ENCODE results near the gene DNAJC10. TPM values are rescaled to one million over a fixed set of nuclear protein-coding genes. Genes with fewer than 3 reads are reported as not detected.
"Not testable (repeated sequence)": the region's sequence is repeated elsewhere in the genome, so short reads cannot be mapped to it uniquely, and the experiment has no call there.

Gene DNAJC10
- total RNA-seq, 1 experiment from 2014 or later: 160 TPM

GRCh38 chr2:182745061-182745460, 29.0 kb downstream of the DNAJC10 start:
- Histone ChIP-seq H3K9me3 (ENCODE audit: insufficient read depth, low read depth) (no peaks in the 10 kb centered on the region), H3K4me3 (no peak overlapping the region), H2AFZ (no peak overlapping the region), H3K27me3 (ENCODE audit: insufficient read depth, low read depth) (no peaks in the 10 kb centered on the region), H4K20me1 (ENCODE audit: insufficient read depth) (peaks cover 3% of the 10 kb centered on the region; the same call in 1 of the 2 replicates), H3K4me2 (no peak overlapping the region), H3K4me1 (replicated peaks; ENCODE audit: insufficient read depth) (no peaks in the 10 kb centered on the region), H3K79me2 (ENCODE audit: low read depth) (no peaks in the 10 kb centered on the region), H3K9me2 (ENCODE audit: insufficient read depth) (no peaks in the 10 kb centered on the region), H3K36me3 (ENCODE audit: low read depth) (peaks cover 44% of the 10 kb centered on the region), H3K27ac (no peak overlapping the region), H3F3A (ENCODE audit: insufficient read depth, low read depth) (no peaks in the 10 kb centered on the region)
- no peak for DNase-seq
- ChIA-PET POLR2A (ENCODE audit: unreplicated experiment) (no interaction called here), CTCF (no interaction called here)
- TF ChIP-seq EZH2 (IDR thresholded peaks at IDR 0.05; ENCODE audit: low read depth): no peak
- TF ChIP-seq CTCF (conservative IDR thresholded peaks at IDR 0.05): no peak
- intact Hi-C loops (cut with micrococcal nuclease; ENCODE audit: unreplicated experiment): no loop called here
- BruUV-seq (replicated peaks): no TSS peak

- POLR2A ChIA-PET (ENCODE audit: unreplicated experiment): not testable (repeated sequence)
These were observed 29.8 kb downstream of the DNAJC10 start for GRCh38 chr2:182745894-182746293.

DNA sequence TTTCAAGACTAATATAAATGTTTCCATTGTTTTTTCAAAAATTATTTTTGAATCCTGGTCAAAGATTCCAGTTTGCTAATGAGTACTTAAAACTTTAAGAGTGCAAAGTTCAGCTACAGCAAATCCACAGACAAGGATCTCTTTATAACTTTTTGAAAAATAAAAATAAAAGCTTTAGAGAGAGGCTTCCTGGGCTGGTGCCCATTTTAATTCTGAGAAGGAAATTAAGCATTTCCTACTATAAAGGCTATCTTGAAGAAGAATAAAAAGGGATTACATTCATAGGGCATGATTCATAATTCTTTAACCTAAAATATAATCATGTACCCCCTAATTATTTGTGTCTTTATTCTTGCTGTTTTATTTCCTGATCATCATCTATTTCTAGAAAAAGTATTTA, 38.2 kb downstream of the DNAJC10 start:
- Histone ChIP-seq H3K4me1 (replicated peaks; ENCODE audit: insufficient read depth) (no peaks in the 10 kb centered on the region), H3K27me3 (ENCODE audit: insufficient read depth, low read depth) (no peaks in the 10 kb centered on the region), H3K4me3 (no peak overlapping the region), H3K9me3 (ENCODE audit: insufficient read depth, low read depth) (no peaks in the 10 kb centered on the region; the same call in 1 of the 2 replicates), H3K4me2 (no peak overlapping the region), H3F3A (ENCODE audit: insufficient read depth, low read depth) (peaks cover 4% of the 10 kb centered on the region; the same call in 1 of the 2 replicates), H3K36me3 (ENCODE audit: low read depth) (peaks cover 74% of the 10 kb centered on the region), H3K9me2 (ENCODE audit: insufficient read depth) (no peaks in the 10 kb centered on the region), H3K27ac (no peak overlapping the region), H3K79me2 (ENCODE audit: low read depth) (no peaks in the 10 kb centered on the region), H2AFZ (no peak overlapping the region), H4K20me1 (ENCODE audit: insufficient read depth) (no peaks in the 10 kb centered on the region; the same call in 1 of the 2 replicates)
- ChIA-PET POLR2A (ENCODE audit: unreplicated experiment) (no interaction called here), CTCF (no interaction called here)
- no TSS peak for BruUV-seq (replicated peaks)
- intact Hi-C loops (cut with micrococcal nuclease; ENCODE audit: unreplicated experiment): no loop called here
- TF ChIP-seq EZH2 (IDR thresholded peaks at IDR 0.05; ENCODE audit: low read depth) (no peak), CTCF (conservative IDR thresholded peaks at IDR 0.05) (no peak)
- no peak for DNase-seq

More at GRCh38 chr2:182745894-182746293, 29.8 kb downstream of the DNAJC10 start:
- H3K27ac ChIP-seq; H3K27me3 ChIP-seq (ENCODE audit: insufficient read depth, low read depth); H3K9me2 ChIP-seq (ENCODE audit: insufficient read depth); H3K79me2 ChIP-seq (ENCODE audit: low read depth); intact Hi-C loops (cut with micrococcal nuclease; ENCODE audit: unreplicated experiment); H3F3A ChIP-seq (ENCODE audit: insufficient read depth, low read depth); H3K4me3 ChIP-seq; H3K4me2 ChIP-seq; H3K9me3 ChIP-seq (ENCODE audit: insufficient read depth, low read depth); H3K4me1 ChIP-seq (replicated peaks; ENCODE audit: insufficient read depth); H4K20me1 ChIP-seq (ENCODE audit: insufficient read depth); BruUV-seq (replicated peaks); DNase-seq; CTCF ChIA-PET; H2AFZ ChIP-seq: not testable (repeated sequence)
- peaks cover 44% of the 10 kb centered on the region for H3K36me3 ChIP-seq (ENCODE audit: low read depth)

DNA sequence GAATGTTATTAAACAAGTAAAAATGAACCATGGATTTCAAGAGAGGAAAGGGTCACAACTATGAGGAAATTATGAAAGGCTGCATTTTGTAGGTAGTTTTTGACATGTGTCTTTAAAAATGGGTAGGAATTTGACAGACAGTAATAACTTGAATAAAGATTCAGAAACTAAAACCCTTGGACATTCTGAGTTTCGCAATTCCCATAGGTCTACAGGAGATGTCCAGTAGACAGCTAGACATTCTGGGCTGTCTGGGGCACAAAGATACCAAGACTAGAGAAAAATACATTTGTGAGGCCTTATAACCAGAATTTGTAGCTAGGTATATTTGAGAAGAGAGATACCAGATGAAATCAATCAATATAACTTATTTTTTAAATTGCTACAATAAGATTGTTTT, 42.3 kb downstream of the DNAJC10 start:
- no peaks in the 10 kb centered on the region; the same call in 1 of the 2 replicates for H4K20me1 ChIP-seq (ENCODE audit: insufficient read depth)
- no peaks in the 10 kb centered on the region for H3K9me2 ChIP-seq (ENCODE audit: insufficient read depth)
- H3K27me3 ChIP-seq (ENCODE audit: insufficient read depth, low read depth): no peaks in the 10 kb centered on the region
- H3K4me1 ChIP-seq (replicated peaks; ENCODE audit: insufficient read depth): no peaks in the 10 kb centered on the region
- H3K79me2 ChIP-seq (ENCODE audit: low read depth): no peaks in the 10 kb centered on the region
- POLR2A ChIA-PET (ENCODE audit: unreplicated experiment): no interaction called here
- H3K9me3 ChIP-seq (ENCODE audit: insufficient read depth, low read depth): no peaks in the 10 kb centered on the region; the same call in 1 of the 2 replicates
- no peak overlapping the region for H3K4me3 ChIP-seq
- no TSS peak for BruUV-seq (replicated peaks)
- H3K27ac ChIP-seq: no peak overlapping the region
- no peak for DNase-seq
- intact Hi-C loops (cut with micrococcal nuclease; ENCODE audit: unreplicated experiment): loop anchor here (5.0 kb wide), 1 partner anchor 174 kb away; no protein-coding TSS in a partner anchor
- no peak for TF ChIP-seq CTCF (conservative IDR thresholded peaks at IDR 0.05)
- TF ChIP-seq EZH2 (IDR thresholded peaks at IDR 0.05; ENCODE audit: low read depth): no peak
- no peak overlapping the region for H2AFZ ChIP-seq
- peaks cover 4% of the 10 kb centered on the region; the same call in 1 of the 2 replicates for H3F3A ChIP-seq (ENCODE audit: insufficient read depth, low read depth)
- CTCF ChIA-PET: no interaction called here
- H3K36me3 ChIP-seq (ENCODE audit: low read depth): peaks cover 77% of the 10 kb centered on the region
- H3K4me2 ChIP-seq: no peak overlapping the region
